Left ventricle myocardium superior (tissue), 1 donor: ENCODE measurements around the gene ZNF205. TPM values are rescaled to one million over a fixed set of nuclear protein-coding genes. Genes with fewer than 3 reads are reported as not detected.

Experiments used
- ATAC-seq: fragments of 200-7000 bp; cut with Tn5 transposase; one replicate; pipeline ENCODE4 v1.9.1; 2020; ENCODE audit warnings: mild to moderate bottlenecking, moderate library complexity
- DNase-seq: peaks from one replicate; pipeline ENCODE4 v3.0.0-alpha.2; 2020
- intact Hi-C: fragments of 100-400 bp; cut with micrococcal nuclease; formaldehyde crosslinking; loops from one replicate; pipeline ENCODE4 v1.11.0; 2022
- total RNA-seq: library from RNA; stranded (reverse); fragmentation: NEBNext Ultra II Directional; extraction: Animal tissue kit (Norgen Biotek cat#: 25700); gene quantifications from one replicate; pipeline ENCODE4 v1.2.1, GENCODE V29; 2021
- donor health status: DM: no; HTN: yes; CAD: no; lungs with severe emphysema.

ZNF205 gene
- total RNA-seq, 1 donor from 2014 or later, result 8.8 TPM

DNA sequence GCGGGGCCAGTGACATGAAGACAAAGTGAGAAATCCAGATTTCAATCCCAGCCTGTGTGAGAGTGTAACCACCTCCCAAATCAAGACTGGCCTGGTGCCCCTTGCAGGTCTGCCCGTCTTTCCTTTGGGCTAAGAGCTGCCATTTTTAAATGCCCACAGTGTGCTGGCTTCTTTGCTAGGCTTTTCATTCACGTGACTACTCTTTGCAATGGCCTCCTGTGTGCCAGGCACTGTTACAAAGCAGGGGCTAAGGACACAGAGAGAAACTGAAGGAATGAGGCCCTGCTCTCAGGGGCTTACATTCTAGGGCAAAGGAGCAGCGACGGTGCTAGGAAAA, 13.0 kb upstream of the ZNF205 start:
- intact Hi-C loops, result no loop called here
- ATAC-seq (no peak), DNase-seq (no peak)

DNA sequence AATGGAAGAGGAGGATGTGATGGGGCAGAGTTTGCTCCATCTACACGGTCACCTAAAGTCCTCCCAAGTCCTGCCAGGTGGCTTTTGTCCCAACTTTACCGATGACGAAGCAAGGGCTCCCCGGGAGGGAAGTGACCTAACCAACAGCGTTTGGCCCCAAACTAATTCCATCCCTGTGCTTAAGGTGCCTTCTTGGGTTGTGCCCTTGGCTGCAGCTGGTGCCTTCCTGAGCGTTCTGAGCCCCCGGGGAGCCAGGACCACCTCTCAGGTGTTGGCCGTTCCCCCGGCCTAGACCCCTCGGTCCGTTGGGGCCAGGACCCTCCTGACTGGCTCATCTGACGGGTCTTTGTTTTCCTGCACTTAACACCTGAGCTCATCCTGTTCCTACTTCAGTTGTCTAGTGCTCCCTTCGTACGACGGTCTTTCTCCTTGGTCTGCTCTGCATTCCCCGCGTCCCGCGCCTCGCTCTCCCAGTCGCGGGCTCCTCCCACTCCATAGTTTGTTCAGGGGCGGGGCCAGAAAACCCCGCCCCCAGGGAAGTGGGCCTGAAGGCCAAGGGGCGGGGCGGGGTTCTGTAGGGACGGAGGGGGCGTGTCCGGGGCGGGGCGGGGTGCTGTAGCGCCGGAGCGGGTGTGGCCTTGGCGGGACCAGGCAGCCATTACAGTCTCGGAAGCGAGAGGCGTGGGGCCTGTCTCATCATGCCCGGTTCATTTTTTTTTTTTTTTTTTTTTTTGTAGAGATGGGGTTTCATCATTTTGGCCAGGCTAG, 12.5 kb upstream of the ZNF205 start:
- DNase-seq, result peak; percentile 94
- peak; percentile 94 for ATAC-seq
- intact Hi-C loops, result no loop called here

DNA sequence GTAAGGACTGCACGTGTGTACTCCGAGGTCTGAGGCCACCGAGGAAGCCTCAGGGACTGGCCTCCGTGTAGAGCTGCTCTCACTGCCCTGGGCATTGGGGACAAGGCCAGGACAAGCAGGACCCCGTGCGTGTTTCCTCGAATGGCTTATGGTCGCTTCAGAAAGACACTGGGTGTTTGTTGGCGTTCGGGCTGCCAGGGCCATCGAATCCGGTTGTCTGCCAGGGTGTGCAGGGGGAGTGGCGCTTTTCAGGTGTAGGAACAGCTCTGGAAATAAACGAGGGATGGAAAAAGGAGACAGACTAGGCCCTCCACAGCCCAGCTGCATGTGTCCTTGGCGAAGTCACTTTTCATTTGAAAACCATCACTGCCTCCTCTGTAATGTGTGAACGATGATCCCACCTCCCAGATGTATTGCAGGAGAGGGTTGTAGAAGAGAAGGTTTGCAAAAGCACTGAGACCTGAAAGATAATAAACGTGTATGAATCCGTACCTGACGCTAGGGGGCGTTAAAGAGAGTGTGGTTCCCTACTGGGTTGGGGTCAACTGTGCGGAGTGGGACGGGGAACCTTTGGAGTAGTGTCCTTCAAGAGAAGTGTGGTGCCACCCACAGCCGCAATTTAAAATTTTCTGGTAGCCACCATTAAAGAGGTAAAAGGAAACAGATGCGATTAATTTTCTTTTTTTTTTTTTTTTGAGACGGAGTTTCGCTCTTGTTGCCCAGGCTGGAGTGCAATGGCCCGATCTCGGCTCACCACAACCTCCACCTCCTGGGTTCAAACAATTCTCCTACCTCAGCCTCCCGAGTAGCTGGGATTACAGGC, 11.2 kb upstream of the ZNF205 start:
- DNase-seq (no peak), ATAC-seq (no peak)
- intact Hi-C loops, result no loop called here

- DNase-seq (no peak), ATAC-seq (peak; percentile 18)
- intact Hi-C loops, result no loop called here
Observed at GRCh38 chr16:3101841-3102470, 10.4 kb upstream of the ZNF205 start.

- ATAC-seq, result peak; percentile 97
- intact Hi-C loops, result no loop called here
- peak; percentile 95 for DNase-seq
Observed at GRCh38 chr16:3106205-3106928, 6.0 kb upstream of the ZNF205 start.

DNA sequence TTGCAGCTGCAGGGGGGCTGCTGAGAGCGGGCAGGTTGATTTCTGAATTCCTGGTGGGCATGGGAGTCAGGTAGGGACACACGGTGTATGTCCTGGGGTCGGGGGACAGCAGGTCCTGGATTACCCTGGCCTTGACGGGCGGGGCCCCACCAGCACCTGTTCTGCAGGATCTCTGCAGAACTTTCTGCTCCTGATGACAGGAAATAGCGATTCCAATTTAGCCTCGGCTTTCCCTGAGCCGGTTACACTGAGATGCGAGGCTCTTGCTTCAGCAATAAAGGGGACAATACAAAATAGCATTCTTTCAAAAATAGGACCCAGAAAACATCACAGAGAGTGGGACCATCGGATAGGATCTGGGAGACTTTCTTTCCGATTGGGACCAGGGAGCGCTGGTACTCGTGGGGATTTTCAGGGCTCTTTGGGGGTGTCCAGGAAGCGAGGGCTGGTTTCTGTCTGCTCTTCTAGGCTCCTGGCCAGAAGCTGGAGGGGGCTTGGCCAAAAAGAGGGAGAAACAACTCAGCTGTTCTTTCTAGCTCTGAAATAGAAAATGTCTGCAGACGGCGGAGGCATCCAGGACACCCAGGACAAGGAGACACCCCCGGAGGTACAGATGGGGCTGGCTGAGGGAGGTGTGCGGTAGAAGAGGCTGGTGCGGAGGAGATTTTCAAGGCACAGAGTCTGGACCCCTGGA, 642 bp downstream of the ZNF205 start:
- DNase-seq (no peak), ATAC-seq (peak; percentile 47)
- intact Hi-C loops, result no loop called here

GRCh38 chr16:3113765-3114479, 1.5 kb downstream of the ZNF205 start:
- DNase-seq, result no peak
- intact Hi-C loops, result no loop called here
- no peak for ATAC-seq

DNA sequence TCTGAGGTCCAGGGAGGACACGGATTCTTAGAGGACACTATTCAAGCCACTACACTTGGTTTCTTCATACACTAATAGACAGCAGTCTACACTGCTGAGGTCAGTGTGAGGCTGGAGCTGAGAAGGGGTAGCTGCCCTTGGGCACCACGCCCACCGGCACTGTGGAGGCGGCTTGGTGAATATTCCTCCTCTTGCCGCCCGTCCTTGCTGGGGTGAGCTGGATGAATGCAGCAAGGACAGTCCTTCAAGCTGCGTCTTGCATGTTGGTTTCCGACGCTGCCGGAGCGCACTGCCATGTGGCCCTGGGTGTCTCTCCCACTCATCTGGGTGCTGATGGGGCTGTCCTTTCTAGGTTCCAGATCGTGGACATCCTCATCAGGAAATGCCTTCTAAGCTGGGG, 2.6 kb downstream of the ZNF205 start:
- intact Hi-C loops, result no loop called here
- ATAC-seq, result no peak

DNA sequence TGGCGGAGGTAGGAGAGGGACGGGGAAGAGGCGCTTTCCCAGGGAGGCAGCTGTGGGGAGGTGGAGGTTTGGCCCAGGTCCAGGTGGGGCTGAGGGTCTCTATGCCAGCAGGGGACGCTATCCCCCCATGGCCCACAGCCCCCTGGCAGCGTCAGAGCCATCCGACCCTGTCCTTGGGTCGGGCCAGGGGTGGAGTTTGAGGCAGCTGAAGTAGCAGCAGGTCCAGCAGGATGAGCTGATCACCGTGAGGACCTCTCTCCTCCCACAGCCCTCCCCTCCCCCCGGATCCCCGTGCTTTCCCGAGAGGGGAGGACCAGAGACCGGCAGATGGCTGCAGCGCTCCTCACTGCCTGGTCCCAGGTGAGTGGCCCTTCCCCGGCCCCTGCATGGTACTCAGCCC, 3.2 kb downstream of the ZNF205 start:
- no peak for DNase-seq
- ATAC-seq, result no peak
- intact Hi-C loops, result no loop called here

More for the DNA sequence above, 2.6 kb downstream of the ZNF205 start:
- no peak for DNase-seq

DNA sequence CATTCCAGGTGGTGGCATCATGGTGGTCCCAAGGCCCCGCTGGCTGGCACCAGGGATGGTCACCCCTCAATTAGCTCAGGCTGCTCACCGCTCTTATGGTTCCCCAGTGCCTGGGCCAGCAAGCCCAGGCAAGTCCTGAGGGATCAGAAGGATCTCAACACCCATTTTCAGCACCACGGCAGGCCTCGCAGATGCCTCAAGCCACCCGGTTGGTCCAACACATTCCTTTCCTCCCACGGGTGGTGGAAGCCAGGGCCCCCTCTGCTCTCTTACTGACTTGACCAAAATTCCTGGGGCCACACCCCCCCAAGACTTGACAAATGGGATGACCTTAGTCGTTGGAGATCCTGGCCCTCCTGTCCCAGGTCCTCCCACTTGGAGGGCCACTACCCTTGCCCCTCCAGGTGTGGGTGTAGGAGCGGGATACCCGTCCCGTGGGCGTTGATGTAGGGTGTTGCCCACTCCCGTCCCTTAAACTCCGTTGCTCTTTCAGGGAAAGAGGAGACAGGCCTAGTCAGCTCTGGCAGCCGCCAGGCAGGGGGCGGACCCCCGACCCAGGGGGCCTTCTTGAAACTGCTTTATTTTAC, 5.9 kb downstream of the ZNF205 start:
- ATAC-seq (no peak), DNase-seq (no peak)
- intact Hi-C loops, result no loop called here

GRCh38 chr16:3118846-3119245, 6.5 kb downstream of the ZNF205 start:
- DNase-seq (no peak), ATAC-seq (no peak)
- intact Hi-C loops, result no loop called here

DNA sequence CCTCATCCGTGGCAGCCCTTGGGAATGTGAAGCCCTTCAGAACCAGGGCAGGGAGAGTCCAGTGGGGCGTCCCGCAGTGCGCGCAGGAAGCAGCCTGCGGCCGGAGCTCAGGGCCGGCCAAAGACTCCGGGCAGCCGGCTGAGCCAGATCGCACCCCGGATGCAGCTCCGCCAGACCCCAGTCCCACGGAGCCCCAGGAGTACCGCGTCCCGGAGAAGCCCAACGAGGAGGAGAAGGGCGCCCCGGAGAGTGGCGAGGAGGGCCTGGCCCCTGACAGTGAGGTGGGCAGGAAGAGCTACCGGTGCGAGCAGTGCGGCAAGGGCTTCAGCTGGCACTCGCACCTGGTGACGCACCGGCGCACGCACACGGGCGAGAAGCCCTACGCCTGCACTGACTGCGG, 6.9 kb downstream of the ZNF205 start:
- no peak for DNase-seq
- intact Hi-C loops, result no loop called here
- ATAC-seq, result no peak

DNA sequence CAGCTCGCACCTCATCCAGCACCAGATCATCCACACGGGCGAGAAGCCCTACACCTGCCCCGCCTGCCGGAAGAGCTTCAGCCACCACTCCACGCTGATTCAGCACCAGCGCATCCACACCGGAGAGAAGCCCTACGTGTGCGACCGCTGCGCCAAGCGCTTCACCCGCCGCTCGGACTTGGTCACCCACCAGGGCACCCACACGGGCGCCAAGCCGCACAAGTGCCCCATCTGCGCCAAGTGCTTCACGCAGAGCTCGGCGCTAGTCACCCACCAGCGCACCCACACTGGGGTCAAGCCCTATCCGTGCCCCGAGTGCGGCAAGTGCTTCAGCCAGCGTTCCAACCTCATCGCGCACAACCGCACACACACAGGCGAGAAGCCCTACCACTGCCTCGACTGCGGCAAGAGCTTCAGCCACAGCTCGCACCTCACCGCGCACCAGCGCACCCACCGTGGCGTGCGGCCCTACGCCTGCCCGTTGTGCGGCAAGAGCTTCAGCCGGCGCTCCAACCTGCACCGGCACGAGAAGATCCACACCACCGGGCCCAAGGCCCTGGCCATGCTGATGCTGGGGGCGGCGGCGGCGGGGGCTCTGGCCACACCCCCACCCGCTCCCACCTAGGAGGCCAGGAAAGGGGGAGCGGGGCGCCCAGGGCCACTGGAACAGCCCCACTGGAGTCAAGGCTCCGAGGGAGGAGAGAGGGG, 7.5 kb downstream of the ZNF205 start:
- DNase-seq, result no peak
- no peak for ATAC-seq
- intact Hi-C loops, result no loop called here

- no peak for ATAC-seq
Observed at GRCh38 chr16:3120435-3120834, 8.0 kb downstream of the ZNF205 start.

GRCh38 chr16:3121851-3122467, 9.6 kb downstream of the ZNF205 start:
- intact Hi-C loops, result no loop called here
- ATAC-seq (no peak), DNase-seq (peak; percentile 50)

More at GRCh38 chr16:3120435-3120834, 8.0 kb downstream of the ZNF205 start:
- intact Hi-C loops, result no loop called here
- DNase-seq, result no peak

DNA sequence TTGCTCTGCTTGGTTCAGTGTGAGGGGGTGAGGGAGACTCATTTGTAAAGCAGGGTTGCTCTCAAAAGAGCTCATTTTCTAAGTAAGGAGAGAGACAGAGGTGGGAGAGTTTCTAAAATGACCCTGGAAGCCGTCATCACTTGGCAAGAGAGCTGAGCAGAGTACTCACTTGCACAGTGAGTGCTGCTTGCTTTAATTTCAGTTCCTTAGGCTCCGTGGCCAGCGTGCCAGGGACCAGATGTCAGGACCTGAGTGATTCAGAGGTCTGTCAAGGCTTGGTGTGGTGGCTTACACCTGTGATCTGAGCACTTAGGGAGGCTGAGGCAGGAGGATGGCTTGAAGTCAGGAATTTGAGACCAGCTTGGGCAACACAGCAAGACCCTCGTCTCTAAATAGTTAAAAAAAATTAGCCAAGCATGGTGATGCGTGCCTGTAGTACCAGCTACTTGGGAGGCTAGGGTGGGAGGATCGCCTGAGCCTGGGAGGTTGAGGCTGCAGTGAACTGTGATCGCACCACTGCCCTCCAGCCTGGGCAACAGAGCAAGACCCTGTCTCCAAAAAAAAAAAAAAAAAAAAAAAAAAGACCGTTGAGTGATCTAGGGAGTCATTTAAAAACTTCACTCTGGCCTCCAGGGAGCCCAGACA, 10.7 kb downstream of the ZNF205 start:
- intact Hi-C loops, result no loop called here
- no peak for ATAC-seq
- DNase-seq, result no peak
